MM.1S (cell line): Measurements from ENCODE around the gene MOSMO.

Experiments used
- DNase-seq: peaks from one replicate; pipeline ENCODE4 v3.0.0-alpha.2; 2015
- H2AFZ ChIP-seq: fragments of 300-600 bp; sonication (generic); 2 replicates; pipeline ENCODE4 v1.6.0; 2016; ENCODE audit warnings: antibody characterized with exemption, low read length
- H3F3A ChIP-seq: fragments of 300-600 bp; sonication (generic); 2 replicates; pipeline ENCODE4 v1.6.1; 2016; ENCODE audit warnings: mild to moderate bottlenecking, antibody characterized with exemption, low read length, moderate library complexity, mixed read lengths; ENCODE audit not compliant: insufficient read depth
- H3K27ac ChIP-seq: fragments of 300-600 bp; sonication (generic); 2 replicates; pipeline ENCODE4 v1.5.1; 2016; ENCODE audit warnings: mild to moderate bottlenecking, low read length
- H3K27me3 ChIP-seq: fragments of 300-600 bp; sonication (generic); replicated peaks from 2 replicates; pipeline ENCODE4 v1.6.0; 2016; ENCODE audit warnings: low read length; ENCODE audit not compliant: insufficient read depth
- H3K36me3 ChIP-seq: fragments of 300-600 bp; sonication (generic); replicated peaks from 2 replicates; pipeline ENCODE4 v1.6.1; 2016; ENCODE audit warnings: mild to moderate bottlenecking, low read length, mixed read lengths; ENCODE audit not compliant: insufficient read depth
- H3K4me1 ChIP-seq: fragments of 300-600 bp; sonication (generic); 2 replicates; pipeline ENCODE4 v1.6.1; 2016; ENCODE audit warnings: low read length, mixed read lengths
- H3K4me2 ChIP-seq: fragments of 300-600 bp; sonication (generic); 2 replicates; pipeline ENCODE4 v1.6.0; 2016; ENCODE audit warnings: low read depth, low read length
- H3K4me3 ChIP-seq: fragments of 300-600 bp; sonication (generic); 2 replicates; pipeline ENCODE4 v1.5.1; 2016; ENCODE audit warnings: low read length, mixed read lengths
- H3K79me2 ChIP-seq: fragments of 300-600 bp; sonication (generic); 2 replicates; pipeline ENCODE4 v1.6.1; 2016; ENCODE audit warnings: mixed run types, low read length, mixed read lengths
- H3K9ac ChIP-seq: fragments of 300-600 bp; sonication (generic); 2 replicates; pipeline ENCODE4 v1.6.1; 2016; ENCODE audit warnings: low read length, mixed read lengths
- H3K9me2 ChIP-seq: fragments of 300-600 bp; sonication (generic); replicated peaks from 2 replicates; pipeline ENCODE4 v1.6.1; 2016; ENCODE audit warnings: mild to moderate bottlenecking, low read length, mixed read lengths; ENCODE audit not compliant: insufficient read depth
- H3K9me3 ChIP-seq: fragments of 300-600 bp; sonication (generic); replicated peaks from 2 replicates; pipeline ENCODE4 v1.6.1; 2016; ENCODE audit warnings: mild to moderate bottlenecking, low read length, mixed read lengths; ENCODE audit not compliant: insufficient read depth
- H4K20me1 ChIP-seq: fragments of 300-600 bp; sonication (generic); 2 replicates; pipeline ENCODE4 v1.6.1; 2016; ENCODE audit warnings: mild to moderate bottlenecking, low read length, moderate library complexity, mixed read lengths; ENCODE audit not compliant: insufficient read depth
- EZH2 ChIP-seq: fragments of 300-600 bp; sonication (generic); optimal IDR thresholded peaks from 2 replicates; pipeline ENCODE3; 2017; ENCODE audit warnings: low read depth, mild to moderate bottlenecking, antibody characterized with exemption, low read length, mixed read lengths
- EZH2phosphoT487 ChIP-seq: fragments of 300-600 bp; sonication (generic); IDR thresholded peaks from 2 replicates; pipeline ENCODE4 v1.6.1; 2018; ENCODE audit warnings: antibody characterized with exemption, low read length
- TF ChIP-seq, protein P1 (sequence below): fragments of 300-600 bp; sonication (generic); IDR thresholded peaks from 2 replicates; pipeline ENCODE4 v1.5.1; 2016; ENCODE audit warnings: antibody characterized with exemption, low read length, mixed read lengths

The MOSMO gene

DNA sequence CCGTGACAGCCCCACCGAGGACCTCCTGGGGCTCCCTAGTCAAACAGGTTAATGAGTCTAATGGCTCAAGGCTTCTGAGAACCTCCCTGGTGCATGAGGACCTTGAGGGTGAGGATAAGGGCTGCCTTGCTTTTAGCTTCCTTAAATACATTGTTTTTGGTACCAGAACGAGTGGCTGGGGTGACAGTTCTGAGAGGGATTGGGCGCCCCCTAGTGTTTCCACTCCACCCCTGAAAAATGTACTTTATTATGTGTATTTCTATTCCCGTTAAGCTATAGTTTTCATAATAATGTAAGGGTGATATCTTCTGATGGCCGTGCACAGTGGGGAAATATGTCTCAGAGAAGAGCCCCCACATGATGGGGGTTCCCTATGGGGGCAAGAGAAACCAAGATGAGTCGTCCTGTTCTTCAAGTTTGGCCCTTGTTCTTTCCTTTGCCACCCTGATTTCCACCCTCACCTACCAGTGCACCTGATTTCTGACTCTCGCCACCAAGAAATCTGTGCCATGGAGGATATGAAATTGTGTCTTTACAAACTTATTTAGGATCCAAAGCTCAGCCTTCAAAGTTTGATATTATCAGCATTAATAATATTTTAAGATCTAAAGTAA is 69.9 kb downstream of the MOSMO start:
- Histone ChIP-seq H3K79me2 (0 out of 2 replicates have a peak, but pooled peaks cover 1% of the 10 kb centered on the region), H3K9me2 (no peaks in the 10 kb centered on the region), H3F3A (no peaks in the 10 kb centered on the region), H3K27ac (no peak overlapping the region), H3K4me3 (no peak overlapping the region), H3K27me3 (no peaks in the 10 kb centered on the region), H3K9me3 (no peaks in the 10 kb centered on the region), H3K9ac (no peak overlapping the region), H3K36me3 (no peaks in the 10 kb centered on the region), H2AFZ (no peak overlapping the region), H4K20me1 (no peaks in the 10 kb centered on the region), H3K4me2 (no peak overlapping the region), H3K4me1 (no peaks in the 10 kb centered on the region)
- DNase-seq, result peak; percentile 53
- TF ChIP-seq EZH2phosphoT487, result no peak
- no peak for TF ChIP-seq EZH2
- TF ChIP-seq, protein P1, sequence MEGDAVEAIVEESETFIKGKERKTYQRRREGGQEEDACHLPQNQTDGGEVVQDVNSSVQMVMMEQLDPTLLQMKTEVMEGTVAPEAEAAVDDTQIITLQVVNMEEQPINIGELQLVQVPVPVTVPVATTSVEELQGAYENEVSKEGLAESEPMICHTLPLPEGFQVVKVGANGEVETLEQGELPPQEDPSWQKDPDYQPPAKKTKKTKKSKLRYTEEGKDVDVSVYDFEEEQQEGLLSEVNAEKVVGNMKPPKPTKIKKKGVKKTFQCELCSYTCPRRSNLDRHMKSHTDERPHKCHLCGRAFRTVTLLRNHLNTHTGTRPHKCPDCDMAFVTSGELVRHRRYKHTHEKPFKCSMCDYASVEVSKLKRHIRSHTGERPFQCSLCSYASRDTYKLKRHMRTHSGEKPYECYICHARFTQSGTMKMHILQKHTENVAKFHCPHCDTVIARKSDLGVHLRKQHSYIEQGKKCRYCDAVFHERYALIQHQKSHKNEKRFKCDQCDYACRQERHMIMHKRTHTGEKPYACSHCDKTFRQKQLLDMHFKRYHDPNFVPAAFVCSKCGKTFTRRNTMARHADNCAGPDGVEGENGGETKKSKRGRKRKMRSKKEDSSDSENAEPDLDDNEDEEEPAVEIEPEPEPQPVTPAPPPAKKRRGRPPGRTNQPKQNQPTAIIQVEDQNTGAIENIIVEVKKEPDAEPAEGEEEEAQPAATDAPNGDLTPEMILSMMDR, result peak; percentile 82

DNA sequence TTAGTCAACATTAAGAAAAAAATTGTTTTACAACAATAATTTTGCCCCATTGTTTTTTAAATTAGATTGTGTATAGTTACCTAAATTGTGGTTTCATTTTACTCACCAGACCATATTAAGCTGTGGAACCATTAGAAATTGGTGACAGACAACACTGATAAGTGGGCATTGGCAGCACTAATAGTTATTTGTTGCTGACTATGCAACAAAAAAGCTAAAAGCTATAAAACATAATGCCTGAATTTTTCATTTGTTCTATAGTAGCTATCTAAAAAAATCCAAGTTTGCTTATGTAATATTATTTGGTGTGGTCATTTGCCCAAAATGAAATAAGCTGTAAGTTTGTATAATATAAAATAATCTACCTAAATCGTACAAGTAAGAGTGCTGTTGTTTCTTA is 70.7 kb downstream of the MOSMO start:
- no peak overlapping the region for H2AFZ ChIP-seq
- TF ChIP-seq, protein P1, result no peak
- TF ChIP-seq EZH2phosphoT487 (no peak), EZH2 (no peak)
- no peaks in the 10 kb centered on the region for H3K27me3 ChIP-seq
- H3K9ac ChIP-seq, result no peak overlapping the region
- no peak for DNase-seq
- H3F3A ChIP-seq, result no peaks in the 10 kb centered on the region
- no peaks in the 10 kb centered on the region for H3K9me2 ChIP-seq
- no peak overlapping the region for H3K27ac ChIP-seq
- H4K20me1 ChIP-seq, result no peaks in the 10 kb centered on the region
- no peaks in the 10 kb centered on the region for H3K79me2 ChIP-seq
- H3K4me3 ChIP-seq, result no peak overlapping the region
- H3K9me3 ChIP-seq, result no peaks in the 10 kb centered on the region
- no peak overlapping the region for H3K4me2 ChIP-seq
- H3K4me1 ChIP-seq, result no peaks in the 10 kb centered on the region
- no peaks in the 10 kb centered on the region for H3K36me3 ChIP-seq

DNA sequence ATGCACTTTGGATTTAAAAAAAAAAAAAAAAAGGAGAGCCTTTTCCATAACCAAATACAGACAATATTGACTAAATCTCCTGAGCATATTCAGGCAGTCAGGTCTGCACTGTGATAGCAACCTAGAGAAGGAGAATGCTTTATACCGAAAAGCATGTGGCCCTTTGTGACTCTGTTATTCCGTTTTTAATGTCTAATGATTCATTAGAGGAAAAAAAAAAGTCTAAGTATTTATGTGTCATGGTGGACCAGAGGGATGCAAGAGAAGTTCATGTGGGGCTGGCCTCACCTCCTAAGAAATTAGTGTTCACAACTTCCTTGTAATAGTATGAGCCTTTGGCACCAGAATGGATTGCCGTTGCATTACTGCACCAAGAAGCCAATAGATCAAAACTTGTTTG is 73.1 kb downstream of the MOSMO start:
- Histone ChIP-seq H3K36me3 (no peaks in the 10 kb centered on the region), H3K9me3 (no peaks in the 10 kb centered on the region), H3K27ac (no peak overlapping the region), H4K20me1 (no peaks in the 10 kb centered on the region), H3K9ac (no peak overlapping the region), H3K4me3 (no peak overlapping the region), H3K27me3 (no peaks in the 10 kb centered on the region), H2AFZ (no peak overlapping the region), H3K4me2 (no peak overlapping the region), H3K4me1 (no peaks in the 10 kb centered on the region), H3K79me2 (no peaks in the 10 kb centered on the region), H3K9me2 (no peaks in the 10 kb centered on the region), H3F3A (no peaks in the 10 kb centered on the region)
- TF ChIP-seq, protein P1, result no peak
- TF ChIP-seq EZH2phosphoT487 (no peak), EZH2 (no peak)
- DNase-seq, result no peak
